GM12891 (cell line): ENCODE results near the gene FOXD2.

Experiments
- DNase-seq: peaks from one replicate; pipeline ENCODE4 v3.0.0; 2011; ENCODE audit warnings: low spot score; ENCODE audit not compliant: insufficient read length
- FAIRE-seq: peaks from 2 replicates; lab custom pipeline; 2011; peaks lifted over from hg19 to GRCh38; lab: Jason Lieb, UNC
- PAX5 ChIP-seq: IDR thresholded peaks from 2 replicates; pipeline ENCODE4 v1.6.1; 2011; ENCODE audit warnings: low read length, moderate library complexity, mild to moderate bottlenecking; ENCODE audit not compliant: insufficient read depth, severe bottlenecking
- POLR2A ChIP-seq: IDR thresholded peaks from 2 replicates; pipeline ENCODE4 v1.6.1; 2011; ENCODE audit warnings: low read depth, low read length, control low read depth
- POLR2AphosphoS5 ChIP-seq: IDR thresholded peaks from 2 replicates; pipeline ENCODE4 v1.6.1; 2011; ENCODE audit warnings: low read depth, low read length, control low read depth
- POU2F2 ChIP-seq: IDR thresholded peaks from 2 replicates; pipeline ENCODE4 v1.6.1; 2011; ENCODE audit warnings: low read depth, mild to moderate bottlenecking, control low read depth, low read length, moderate library complexity
- SPI1 ChIP-seq: IDR thresholded peaks from 2 replicates; pipeline ENCODE4 v1.6.1; 2011; ENCODE audit warnings: low read depth, low read length, control low read depth
- TAF1 ChIP-seq: IDR thresholded peaks from 2 replicates; pipeline ENCODE4 v1.6.1; 2011; ENCODE audit warnings: low read depth, low read length, control low read depth

FOXD2 gene

DNA sequence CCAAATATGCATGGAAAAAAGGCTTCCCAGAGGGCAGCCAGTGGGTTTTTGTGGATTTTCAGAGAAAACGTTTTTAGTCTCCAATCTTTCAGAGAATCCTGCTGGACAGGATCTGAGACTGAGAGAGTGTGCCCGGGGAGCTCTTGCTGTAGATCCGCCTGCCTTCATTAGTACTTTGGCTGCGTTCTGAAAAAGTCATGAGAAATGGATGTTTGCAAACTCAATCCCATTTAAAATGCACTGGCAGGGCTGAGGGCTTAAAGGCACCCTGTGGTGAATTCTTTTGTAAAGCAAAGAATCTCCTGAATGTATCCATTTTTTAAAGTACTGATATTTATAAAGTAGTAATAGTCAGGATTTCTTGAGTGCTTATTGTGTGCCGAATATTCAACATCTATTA is 22.2 kb downstream of the FOXD2 start:
- TF ChIP-seq POLR2AphosphoS5, result no peak
- no peak for TF ChIP-seq PAX5
- no peak for TF ChIP-seq SPI1
- no peak for TF ChIP-seq POLR2A
- TF ChIP-seq TAF1, result no peak
- TF ChIP-seq POU2F2, result no peak
- DNase-seq (no peak), FAIRE-seq (no peak)

DNA sequence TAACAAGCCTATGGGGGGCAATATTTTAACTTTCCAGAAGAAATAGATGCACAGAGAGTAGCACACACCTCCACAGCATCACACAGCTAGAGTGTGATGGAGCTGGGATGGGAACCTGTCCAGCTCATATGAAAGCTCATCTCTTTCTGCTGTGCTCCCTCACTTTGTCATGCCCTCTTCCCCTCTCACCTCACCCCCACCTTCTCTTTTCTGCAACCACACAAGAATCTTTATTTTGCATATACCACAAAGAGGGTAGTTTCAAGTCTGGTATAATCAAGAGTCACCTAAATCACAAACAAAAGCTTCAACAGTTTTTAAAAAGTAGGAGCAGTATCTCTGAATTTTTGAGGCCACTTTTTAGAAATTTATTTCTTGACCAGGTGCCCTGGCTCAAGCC is 22.6 kb downstream of the FOXD2 start:
- no peak for DNase-seq
- TF ChIP-seq SPI1 (no peak), TAF1 (no peak), PAX5 (no peak), POLR2AphosphoS5 (no peak)

DNA sequence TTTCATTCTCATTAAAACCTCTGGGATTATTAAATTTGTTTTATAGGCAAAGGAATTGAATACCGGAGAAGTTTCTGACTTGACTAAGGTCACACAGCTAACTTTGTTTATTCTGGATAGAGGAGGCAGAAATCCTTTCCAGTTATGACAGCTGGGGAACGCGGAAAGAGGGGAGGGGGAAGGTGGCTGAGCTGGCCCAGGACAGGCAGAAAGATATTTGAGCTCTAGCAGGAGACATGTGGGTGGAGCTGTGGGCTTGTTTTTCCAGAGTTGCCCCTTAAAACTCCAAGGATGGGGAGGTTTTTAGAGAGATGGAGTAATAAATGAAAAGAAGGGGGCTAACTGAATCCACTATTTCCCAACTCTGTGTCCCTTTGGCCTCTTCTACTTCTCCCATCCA is 27.8 kb downstream of the FOXD2 start:
- FAIRE-seq (no peak), DNase-seq (no peak)
- no peak for TF ChIP-seq SPI1
- TF ChIP-seq POLR2AphosphoS5, result no peak
- no peak for TF ChIP-seq POU2F2
- TF ChIP-seq PAX5, result no peak
- TF ChIP-seq POLR2A, result no peak
- TF ChIP-seq TAF1, result no peak

More for the DNA sequence above, 22.6 kb downstream of the FOXD2 start:
- FAIRE-seq, result no peak

DNA sequence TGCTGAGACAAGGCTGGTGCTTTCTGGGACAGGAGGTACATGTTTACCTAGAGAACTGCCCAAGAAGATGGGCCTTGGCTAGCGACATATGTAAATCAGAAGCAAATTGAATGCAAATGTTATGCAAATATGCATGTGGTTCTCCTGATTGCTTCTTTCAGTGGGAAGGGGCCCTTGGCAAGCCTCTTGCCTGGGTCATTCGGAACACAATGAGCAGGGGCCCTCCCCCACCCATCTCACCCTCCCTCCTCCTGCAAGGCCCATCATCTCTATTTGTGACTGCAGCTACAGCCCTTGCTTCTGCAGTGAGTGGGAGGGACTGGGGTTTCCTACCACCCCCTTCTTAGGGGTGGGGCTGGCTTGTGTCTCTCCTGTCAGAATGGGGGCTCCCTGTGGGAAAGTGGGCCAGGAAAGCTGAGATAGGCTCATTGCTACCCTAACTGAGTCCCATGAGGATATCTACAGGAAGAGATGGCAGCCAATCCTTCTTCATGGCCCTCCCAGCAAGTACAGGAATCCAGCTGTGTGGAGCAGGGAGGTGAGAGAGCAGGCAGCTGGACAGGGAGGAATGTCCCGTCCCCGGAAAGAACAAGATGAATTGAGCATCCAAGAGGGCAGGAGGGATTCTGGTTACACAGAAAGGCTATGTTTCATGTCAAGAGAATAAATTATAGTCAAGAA is 31.0 kb downstream of the FOXD2 start:
- FAIRE-seq, result no peak
- no peak for DNase-seq
- TF ChIP-seq POLR2AphosphoS5, result no peak
- TF ChIP-seq PAX5, result no peak
- no peak for TF ChIP-seq POLR2A
- no peak for TF ChIP-seq TAF1
- no peak for TF ChIP-seq POU2F2

DNA sequence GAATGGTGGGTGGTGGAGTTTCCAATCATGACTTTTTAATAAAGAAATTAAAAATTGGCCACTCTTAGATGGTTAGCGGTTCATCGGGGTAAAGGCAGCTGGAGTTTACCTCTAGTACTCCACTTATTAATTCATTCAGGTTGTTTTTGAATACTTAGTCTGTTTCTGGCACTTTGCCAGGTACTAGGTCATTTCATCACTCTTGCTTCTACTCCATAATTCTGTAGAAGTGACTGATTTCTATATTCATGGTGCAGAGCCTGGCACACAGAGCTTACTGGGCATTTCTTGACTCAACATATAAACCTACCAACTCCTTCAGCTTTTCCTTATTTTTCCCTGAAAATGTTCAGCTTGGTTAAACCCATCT is 31.5 kb downstream of the FOXD2 start:
- no peak for DNase-seq
- no peak for TF ChIP-seq POLR2AphosphoS5
- TF ChIP-seq POU2F2, result no peak
- no peak for TF ChIP-seq POLR2A
- no peak for TF ChIP-seq SPI1
- TF ChIP-seq TAF1, result no peak
- FAIRE-seq, result no peak

DNA sequence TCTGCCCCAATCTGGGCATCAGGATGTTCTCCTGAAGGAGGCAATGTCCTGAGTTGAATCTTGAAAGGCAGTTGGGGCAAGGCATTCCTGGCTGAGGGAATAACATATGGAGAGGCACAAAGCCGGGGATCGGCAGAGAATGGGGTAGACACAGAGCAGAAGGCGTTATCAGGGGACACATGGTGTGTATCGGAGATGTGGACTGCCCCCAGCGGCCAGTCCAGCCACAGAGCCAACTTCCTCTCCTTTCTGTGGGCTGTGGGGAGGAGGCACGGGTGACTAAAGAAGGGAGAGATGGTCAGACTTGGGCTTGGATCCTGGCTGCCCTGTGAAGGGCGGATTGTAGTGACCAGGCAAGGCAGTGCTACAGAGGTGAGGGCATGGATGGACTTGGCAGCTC is 32.1 kb downstream of the FOXD2 start:
- TF ChIP-seq PAX5 (no peak), POLR2A (no peak), SPI1 (no peak), POU2F2 (no peak)
- no peak for DNase-seq
- FAIRE-seq, result no peak

DNA sequence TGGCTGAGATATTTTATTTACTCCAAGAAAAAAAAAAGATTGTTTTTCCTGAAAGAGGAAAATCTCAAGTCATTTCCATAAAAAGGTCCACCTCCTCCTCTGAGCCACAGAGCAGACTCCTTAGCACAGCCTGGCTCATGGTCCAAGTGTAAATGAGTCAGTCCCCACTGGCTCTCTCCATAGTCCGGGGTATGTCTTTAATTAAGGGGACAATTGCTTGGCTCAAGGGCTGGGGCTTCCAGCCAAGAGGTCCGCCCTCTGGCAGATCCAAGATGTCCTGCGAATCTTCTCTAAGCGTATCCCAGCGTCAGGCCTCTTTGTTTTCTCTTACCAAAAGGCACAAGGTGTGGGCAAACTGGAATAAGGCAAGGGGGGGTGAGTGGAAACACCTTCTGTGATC is 33.3 kb downstream of the FOXD2 start:
- FAIRE-seq (no peak), DNase-seq (no peak)
- no peak for TF ChIP-seq TAF1
- TF ChIP-seq PAX5, result no peak
- TF ChIP-seq POU2F2, result no peak
- TF ChIP-seq SPI1, result no peak
- no peak for TF ChIP-seq POLR2A
- TF ChIP-seq POLR2AphosphoS5, result no peak

DNA sequence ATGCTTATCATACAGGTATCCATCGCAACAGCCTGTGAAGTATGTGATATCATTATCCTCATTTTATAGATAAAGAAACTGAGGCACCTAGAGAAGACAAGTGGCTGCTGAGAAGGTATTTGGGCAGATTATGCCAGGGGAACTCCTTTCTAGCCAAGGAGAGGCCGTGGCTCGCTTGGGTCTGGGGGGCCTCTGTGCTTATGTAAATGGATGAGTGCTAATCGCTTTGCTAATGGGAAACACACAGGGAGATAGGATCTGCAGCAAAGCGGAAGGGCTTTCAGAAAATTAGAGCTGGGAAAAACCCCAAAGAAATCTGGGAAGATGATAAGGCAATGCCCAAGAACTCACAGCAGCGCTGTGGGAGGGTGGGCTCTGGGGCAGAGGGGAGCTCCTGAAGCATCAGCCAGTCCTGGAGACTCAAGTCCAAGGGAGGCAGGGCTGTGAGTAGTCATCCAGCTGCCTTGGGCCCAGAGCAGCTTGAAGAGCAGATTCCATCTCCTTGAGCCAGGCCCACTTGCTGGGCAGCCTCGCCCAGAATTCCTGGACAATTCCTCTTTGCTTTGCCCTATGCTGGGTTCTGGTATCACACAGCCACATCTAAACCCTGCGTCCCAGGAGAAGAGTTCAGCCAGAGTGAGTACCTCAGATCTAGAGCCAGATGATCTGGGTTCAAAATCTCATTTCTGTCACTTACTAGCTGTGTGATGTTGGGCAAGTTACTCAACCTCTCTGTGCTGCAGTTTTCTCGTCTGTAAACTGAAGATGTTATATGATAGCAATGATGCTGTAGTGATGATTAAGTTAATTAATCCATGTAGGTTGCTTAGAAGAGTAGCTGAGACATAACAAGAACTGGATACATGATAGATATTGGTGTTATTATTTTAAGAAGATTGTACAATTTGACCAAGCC is 36.7 kb downstream of the FOXD2 start:
- TF ChIP-seq POLR2A (no peak), POLR2AphosphoS5 (no peak), TAF1 (no peak), SPI1 (no peak), PAX5 (no peak), POU2F2 (no peak)
- no peak for FAIRE-seq
- DNase-seq, result no peak

DNA sequence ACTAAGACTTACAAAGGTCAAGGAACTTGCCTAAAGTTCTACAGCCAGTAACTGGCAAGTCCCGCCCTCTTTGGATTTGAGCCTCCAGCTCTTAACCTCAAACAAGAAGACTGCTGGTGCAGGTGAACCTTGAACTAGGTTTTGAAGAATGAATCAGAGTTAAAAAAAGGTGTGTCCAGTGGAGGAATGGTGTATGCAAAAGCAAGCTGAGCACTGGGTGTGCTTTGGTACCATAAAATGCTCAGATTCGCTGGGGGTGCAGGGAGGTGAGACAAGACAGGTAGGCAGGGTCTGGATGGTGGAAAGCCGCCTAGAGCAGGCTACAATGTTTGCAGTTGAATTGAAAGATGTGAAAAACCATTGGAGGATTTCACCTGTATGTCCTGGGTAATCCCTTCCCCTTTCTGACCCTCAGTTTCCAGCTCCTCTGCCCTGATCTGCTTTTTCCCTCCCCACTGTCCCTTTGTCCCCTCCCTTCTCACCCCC is 39.8 kb downstream of the FOXD2 start:
- DNase-seq, result no peak
- no peak for FAIRE-seq
- TF ChIP-seq POLR2AphosphoS5, result no peak
- TF ChIP-seq SPI1, result no peak
- no peak for TF ChIP-seq PAX5
- no peak for TF ChIP-seq TAF1
- TF ChIP-seq POLR2A, result no peak
- no peak for TF ChIP-seq POU2F2

DNA sequence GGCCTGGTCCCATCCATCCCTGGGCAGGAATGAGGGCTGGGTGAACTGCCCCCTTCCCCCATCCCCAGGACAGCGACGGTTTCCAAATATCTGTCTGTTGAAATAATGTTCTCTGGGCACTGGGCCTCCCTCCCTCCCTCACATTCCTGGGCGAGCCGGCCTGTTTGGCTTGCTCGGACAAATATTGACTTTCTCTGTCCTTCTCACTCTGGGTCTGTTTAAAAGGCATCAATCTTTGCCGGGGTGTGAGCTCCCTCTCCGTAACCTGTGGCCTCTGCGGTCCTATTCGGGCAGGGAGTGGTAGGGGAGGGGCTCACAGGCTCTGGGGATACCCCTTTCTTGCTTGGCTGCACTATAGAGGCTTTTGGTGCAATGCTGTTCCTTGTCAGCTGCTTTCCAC is 40.2 kb downstream of the FOXD2 start:
- TF ChIP-seq SPI1 (no peak), PAX5 (no peak), POLR2AphosphoS5 (no peak), POU2F2 (no peak), TAF1 (no peak), POLR2A (no peak)
- FAIRE-seq (no peak), DNase-seq (no peak)
